ENCODE results near the gene SH3BGRL2. TPM values are rescaled to one million over a fixed set of nuclear protein-coding genes. Genes with fewer than 3 reads are reported as not detected.

SH3BGRL2 gene
- total and polyA plus RNA-seq, 2 of the 4 experiments (the other 2 are of a cell fraction), result 2.4 to 5.6 TPM

- Histone ChIP-seq H3K79me1 (ENCODE audit: low read depth in 1 of 2, low read length in 2 of 2) (no peaks in the 10 kb centered on the region), H2AK9ac (replicated peaks; ENCODE audit: low read depth, low read length, poor library complexity) (no peak overlapping the region), H3K4me2 (ENCODE audit: low read depth, low read length) (no peak overlapping the region), H3K27me3 (ENCODE audit: control insufficient read depth, insufficient read depth, low read length) (peaks cover 2% of the 10 kb centered on the region), H3K9me1 (ENCODE audit: insufficient read depth, low read length) (peaks cover 3% of the 10 kb centered on the region; the same call in 1 of the 2 replicates), H3K4me3 (ENCODE audit: insufficient read depth, low read depth, low read length) (no peak overlapping the region), H3K56ac (ENCODE audit: extremely low read depth, insufficient read depth, low read length) (no peak overlapping the region), H3K4ac (ENCODE audit: low read depth, low read length) (no peak overlapping the region), H2BK15ac (ENCODE audit: low read depth, low read length) (no peak overlapping the region), H3K36me3 (ENCODE audit: control insufficient read depth, insufficient read depth, low read length) (no peaks in the 10 kb centered on the region), H3K9ac (ENCODE audit: low read depth, low read length) (no peak overlapping the region), H3K4me1 (ENCODE audit: control insufficient read depth, insufficient read depth, low read length) (peaks cover 3% of the 10 kb centered on the region; the same call in 1 of the 2 replicates), H3K23ac (ENCODE audit: low read depth, low read length) (no peak overlapping the region), H3K14ac (replicated peaks; ENCODE audit: low read depth, low read length) (no peak overlapping the region), H4K20me1 (ENCODE audit: insufficient read depth, low read length) (no peaks in the 10 kb centered on the region), H2AFZ (replicated peaks; ENCODE audit: low read length, poor library complexity) (no peak overlapping the region), H3K27ac (ENCODE audit: insufficient read depth, low read length) (no peak overlapping the region), H2BK120ac (ENCODE audit: low read depth, low read length) (no peak overlapping the region), H3K18ac (ENCODE audit: low read depth, low read length) (no peak overlapping the region), H4K91ac (ENCODE audit: insufficient read depth, low read depth, low read length) (no peak overlapping the region), H4K8ac (ENCODE audit: low read depth in 2 of 2, low read length in 2 of 2) (no peak overlapping the region), H2AK5ac (ENCODE audit: low read depth, low read length) (no peak overlapping the region), H4K5ac (ENCODE audit: low read depth, low read length) (no peak overlapping the region), H3K9me3 (ENCODE audit: control insufficient read depth, insufficient read depth, low read length) (no peaks in the 10 kb centered on the region), H2BK5ac (ENCODE audit: low read depth, low read length, poor library complexity, severe bottlenecking) (no peak overlapping the region), H2BK20ac (ENCODE audit: low read depth, low read length) (no peak overlapping the region)
- no TSS peak for BruUV-seq (replicated peaks)
- ChIA-PET POLR2A (ENCODE audit: unreplicated experiment) (no interaction called here), CTCF (no interaction called here)
- dilution Hi-C loops (cut with HindIII; ENCODE audit: low sequenced_read_pairs, unreplicated experiment) (no loop called here), intact Hi-C loops (cut with micrococcal nuclease) (no loop called here), in situ Hi-C loops (cut with MboI; ENCODE audit: low sequenced_read_pairs) (no loop called here)
- DNase-seq (no peak), ATAC-seq (ENCODE audit: low read depth) (no peak)
- WGBS, 2 experiments (ENCODE audit: extremely low coverage in 2 of 2, insufficient read length in 1 of 2), result no CpG with 5 or more reads among the region's 5 CpGs
- no peak for TF ChIP-seq MAFK (IDR thresholded peaks at IDR 0.05; ENCODE audit: low read depth, low read length)
- TF ChIP-seq MXI1 (IDR thresholded peaks at IDR 0.05; ENCODE audit: borderline replicate concordance, low read depth, low read length), result no peak
- TF ChIP-seq BHLHE40 (IDR thresholded peaks at IDR 0.05; ENCODE audit: low read depth, low read length), result no peak
- no peak for TF ChIP-seq MAZ (IDR thresholded peaks at IDR 0.05; ENCODE audit: borderline replicate concordance, low read depth, low read length)
- no peak for TF ChIP-seq FOS (IDR thresholded peaks at IDR 0.05; ENCODE audit: low read depth, low read length)
- no peak for TF ChIP-seq SMC3 (IDR thresholded peaks at IDR 0.05; ENCODE audit: low read depth, low read length)
- TF ChIP-seq USF2 (IDR thresholded peaks at IDR 0.05; ENCODE audit: low read depth, low read length), result no peak
- no peak for TF ChIP-seq POLR2A (IDR thresholded peaks at IDR 0.05; ENCODE audit: low read depth, low read length)
- TF ChIP-seq RAD21 (IDR thresholded peaks at IDR 0.05; ENCODE audit: low read length), result no peak
- TF ChIP-seq RCOR1 (IDR thresholded peaks at IDR 0.05; ENCODE audit: insufficient replicate concordance, low read length), result no peak
- no peak for TF ChIP-seq RFX5 (IDR thresholded peaks at IDR 0.05; ENCODE audit: low read depth, low read length)
- no peak for TF ChIP-seq CHD1 (IDR thresholded peaks at IDR 0.05; ENCODE audit: low read depth, low read length)
- TF ChIP-seq CEBPB (IDR thresholded peaks at IDR 0.05; ENCODE audit: low read depth, low read length), result no peak
- TF ChIP-seq CTCF (conservative IDR thresholded peaks at IDR 0.05; ENCODE audit: low read depth, low read length), result no peak
- no peak for TF ChIP-seq ELK1 (IDR thresholded peaks at IDR 0.05; ENCODE audit: borderline replicate concordance, low read depth, low read length)
- no peak for TF ChIP-seq NFE2L2 (IDR thresholded peaks at IDR 0.05; ENCODE audit: low read depth, low read length)
Observed at GRCh38 chr6:79628466-79629288, 2.5 kb upstream of the SH3BGRL2 start.

All from IMR-90 (cell line).